Prostate gland (tissue), 2 donors: Measurements from ENCODE around the gene SND1. TPM values are rescaled to one million over a fixed set of nuclear protein-coding genes. Genes with fewer than 3 reads are reported as not detected.

Source experiments
- DNase-seq: peaks from one replicate; pipeline ENCODE4 v3.0.0-alpha.2; 2019; ENCODE audit warnings: low spot score
- H3K27ac ChIP-seq, 2 donors: fragments of 200-600 bp; sonication (generic); 2 replicates each; pipeline ENCODE4 v1.5.1; 2017 to 2019
- H3K27me3 ChIP-seq: fragments of 200-600 bp; sonication (generic); replicated peaks from 2 replicates; pipeline ENCODE4 v1.5.1; 2019; ENCODE audit not compliant: insufficient read depth
- H3K36me3 ChIP-seq, 2 donors: fragments of 200-600 bp; sonication (generic); 1 replicate in 1 of 2; 2 replicates in 1 of 2; pipeline versions ENCODE4 v1.5.1 to v1.8.1; 2017 to 2019
- H3K4me1 ChIP-seq: fragments of 200-600 bp; sonication (generic); replicated peaks from 2 replicates; pipeline ENCODE4 v1.5.1; 2019
- H3K4me3 ChIP-seq, 2 donors: fragments of 200-600 bp; sonication (generic); 2 replicates each; pipeline ENCODE4 v1.5.1; 2017 to 2019
- H3K9me3 ChIP-seq: fragments of 200-600 bp; sonication (generic); 2 replicates; pipeline ENCODE4 v1.5.1; 2017
- POLR2A ChIP-seq: fragments of 450-650 bp; IDR thresholded peaks from one replicate; pipeline ENCODE4 v1.6.1; 2016; ENCODE audit warnings: antibody characterized with exemption, mild to moderate bottlenecking
- POLR2AphosphoS5 ChIP-seq: sonication (generic); formaldehyde crosslinking; IDR thresholded peaks from one replicate; pipeline ENCODE4 v1.6.1; 2017; ENCODE audit warnings: antibody characterized with exemption
- WGBS: methylation state at CpG from one replicate; pipeline ENCODE4 v1.1.5; 2018; 5-methylcytosine and 5-hydroxymethylcytosine counted together
- intact Hi-C: fragments of 100-400 bp; cut with DNase I; formaldehyde crosslinking; loops from one replicate; pipeline ENCODE4 v1.14.2; 2022
- total RNA-seq, 2 donors: library from RNA; depleted of rRNA; stranded (reverse); fragments of >200 nt; gene quantifications; one replicate each; pipeline ENCODE4 v1.1.0, GENCODE V29; 2016
- TF ChIP-seq, protein P1 (sequence below), 4 experiments: fragments of 200-600 bp in 2 of 4; fragments of 450-650 bp in 2 of 4; sonication (generic) in 2 of 4; IDR thresholded peaks; 1 replicate in 3 of 4; 2 replicates in 1 of 4; pipeline ENCODE4 v1.5.1; 2016 to 2019; ENCODE audit warnings: antibody characterized with exemption in 4 of 4, mild to moderate bottlenecking in 2 of 4, moderate library complexity in 2 of 4

SND1 gene
- total RNA-seq, 2 donors from 2014 or later: 175 to 190 TPM

DNA sequence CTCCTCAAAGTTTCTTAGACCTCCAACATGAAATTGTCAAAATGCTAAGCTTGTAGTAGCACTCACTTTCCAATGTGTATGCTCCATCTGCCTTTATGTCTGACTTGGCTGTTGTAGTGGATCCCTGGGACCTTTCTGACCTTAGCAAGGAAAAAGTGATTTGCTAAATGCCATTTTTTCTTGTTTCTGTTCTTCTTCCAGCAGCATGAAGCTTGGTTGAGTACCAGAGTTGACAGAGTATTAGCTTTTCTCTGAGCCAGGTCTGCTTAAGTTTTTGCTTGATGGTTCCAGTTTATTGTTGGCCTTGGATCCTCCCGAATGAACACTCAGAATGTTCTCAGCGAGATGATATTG is 168.7 kb downstream of the SND1 start:
- WGBS: 77% methylated on average over 2 of the region's 2 CpGs
- no peak for DNase-seq
- intact Hi-C loops: no loop called here
- Histone ChIP-seq H3K4me1 (no peaks in the 10 kb centered on the region), H3K4me3 (no peak overlapping the region), H3K27me3 (no peaks in the 10 kb centered on the region), H3K27ac (no peak overlapping the region), H3K9me3 (no peaks in the 10 kb centered on the region), H3K36me3 (no peaks in the 10 kb centered on the region)
- TF ChIP-seq, protein P1, sequence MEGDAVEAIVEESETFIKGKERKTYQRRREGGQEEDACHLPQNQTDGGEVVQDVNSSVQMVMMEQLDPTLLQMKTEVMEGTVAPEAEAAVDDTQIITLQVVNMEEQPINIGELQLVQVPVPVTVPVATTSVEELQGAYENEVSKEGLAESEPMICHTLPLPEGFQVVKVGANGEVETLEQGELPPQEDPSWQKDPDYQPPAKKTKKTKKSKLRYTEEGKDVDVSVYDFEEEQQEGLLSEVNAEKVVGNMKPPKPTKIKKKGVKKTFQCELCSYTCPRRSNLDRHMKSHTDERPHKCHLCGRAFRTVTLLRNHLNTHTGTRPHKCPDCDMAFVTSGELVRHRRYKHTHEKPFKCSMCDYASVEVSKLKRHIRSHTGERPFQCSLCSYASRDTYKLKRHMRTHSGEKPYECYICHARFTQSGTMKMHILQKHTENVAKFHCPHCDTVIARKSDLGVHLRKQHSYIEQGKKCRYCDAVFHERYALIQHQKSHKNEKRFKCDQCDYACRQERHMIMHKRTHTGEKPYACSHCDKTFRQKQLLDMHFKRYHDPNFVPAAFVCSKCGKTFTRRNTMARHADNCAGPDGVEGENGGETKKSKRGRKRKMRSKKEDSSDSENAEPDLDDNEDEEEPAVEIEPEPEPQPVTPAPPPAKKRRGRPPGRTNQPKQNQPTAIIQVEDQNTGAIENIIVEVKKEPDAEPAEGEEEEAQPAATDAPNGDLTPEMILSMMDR (IDR thresholded peaks at IDR 0.05): no peak
- no peak for TF ChIP-seq POLR2AphosphoS5
- TF ChIP-seq POLR2A: no peak

DNA sequence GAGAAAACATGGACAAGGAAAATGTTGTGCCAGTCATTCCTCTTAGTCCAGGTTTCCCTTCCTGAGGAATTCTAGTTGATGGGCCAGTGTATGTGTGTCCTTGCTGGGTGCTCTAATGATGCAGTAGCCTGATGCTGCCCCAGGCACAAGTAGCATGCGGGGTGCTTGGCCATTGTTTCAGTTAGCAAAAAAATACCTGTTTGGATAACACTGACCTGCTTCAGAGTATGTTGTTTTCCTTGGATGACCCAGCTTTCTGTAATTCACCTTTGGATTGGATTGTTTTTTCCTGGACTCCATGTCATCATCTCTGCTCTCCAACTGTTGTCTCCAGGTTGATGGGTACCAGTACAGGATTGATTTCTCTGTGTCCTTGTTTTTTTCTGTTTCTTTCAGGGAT is 169.2 kb downstream of the SND1 start:
- intact Hi-C loops: no loop called here
- H3K36me3 ChIP-seq: no peaks in the 10 kb centered on the region
- TF ChIP-seq POLR2AphosphoS5 (no peak), POLR2A (no peak)
- TF ChIP-seq, protein P1 (IDR thresholded peaks at IDR 0.05): no peak
- H3K27ac ChIP-seq: no peak overlapping the region
- no peaks in the 10 kb centered on the region for H3K27me3 ChIP-seq
- H3K4me1 ChIP-seq: no peaks in the 10 kb centered on the region
- H3K9me3 ChIP-seq: no peaks in the 10 kb centered on the region
- 96% methylated on average over 1 of the region's 1 CpG for whole genome bisulfite sequencing
- H3K4me3 ChIP-seq: no peak overlapping the region
- DNase-seq: no peak

DNA sequence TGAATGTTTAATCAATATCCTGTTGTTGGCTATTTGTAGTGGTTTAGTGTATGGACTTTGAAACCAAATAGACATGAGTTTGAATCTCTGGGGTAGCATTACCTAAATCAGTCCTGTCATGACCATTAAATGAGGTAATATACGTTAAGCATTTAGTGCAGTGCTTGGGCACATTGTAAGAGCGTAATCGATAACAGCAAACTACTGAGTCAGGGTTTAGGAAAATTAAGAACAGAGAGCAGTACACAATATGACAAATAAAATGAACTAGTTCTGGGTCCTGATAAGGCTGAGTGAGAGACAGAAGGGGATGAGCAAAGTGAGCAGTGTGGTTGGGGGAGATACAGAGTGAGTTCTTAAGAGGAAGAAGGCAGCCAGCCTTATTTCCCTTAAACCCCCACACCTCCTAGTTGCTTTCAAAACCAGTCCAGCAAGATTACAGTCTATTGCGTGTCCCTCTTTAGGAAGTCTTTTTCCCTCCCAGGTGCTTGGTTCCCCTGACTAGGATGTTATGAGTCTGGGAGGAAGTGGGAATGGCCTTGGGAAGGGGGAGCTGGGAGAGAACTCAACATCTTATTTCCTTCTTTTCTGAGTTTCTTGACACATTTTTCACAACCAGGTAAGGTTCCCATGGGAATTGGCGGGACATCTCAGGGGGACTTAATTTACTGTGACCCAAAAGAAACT is 171.0 kb downstream of the SND1 start:
- H3K36me3 ChIP-seq: no peaks in the 10 kb centered on the region
- intact Hi-C loops: no loop called here
- H3K4me3 ChIP-seq: no peak overlapping the region
- no peaks in the 10 kb centered on the region for H3K27me3 ChIP-seq
- 82% methylated on average over 5 of the region's 5 CpGs for WGBS
- no peaks in the 10 kb centered on the region for H3K4me1 ChIP-seq
- no peak for TF ChIP-seq POLR2AphosphoS5
- TF ChIP-seq POLR2A: no peak
- TF ChIP-seq, protein P1 (IDR thresholded peaks at IDR 0.05): no peak
- no peaks in the 10 kb centered on the region for H3K9me3 ChIP-seq
- H3K27ac ChIP-seq: no peak overlapping the region
- no peak for DNase-seq

DNA sequence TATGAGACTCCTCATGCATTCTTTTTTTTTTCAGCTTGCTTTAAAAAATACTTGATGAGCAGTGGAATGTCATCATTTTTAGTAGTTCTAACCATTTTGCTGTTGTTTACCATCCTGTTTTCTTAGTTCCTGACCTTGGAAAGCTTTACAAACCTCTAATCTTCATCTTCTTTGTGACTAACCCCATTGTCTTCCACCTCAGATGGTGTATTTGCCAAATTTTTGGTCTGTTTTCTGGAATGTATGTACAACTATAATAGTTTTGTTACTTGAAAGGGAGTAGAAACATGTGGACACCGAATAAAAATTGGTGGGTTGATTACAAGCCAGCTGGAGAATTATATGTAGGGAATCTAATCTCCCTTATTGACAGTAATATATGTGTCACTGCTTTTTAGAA is 172.7 kb downstream of the SND1 start:
- no peak overlapping the region for H3K27ac ChIP-seq
- H3K36me3 ChIP-seq: no peaks in the 10 kb centered on the region
- no peaks in the 10 kb centered on the region for H3K27me3 ChIP-seq
- H3K4me3 ChIP-seq: no peak overlapping the region
- no peaks in the 10 kb centered on the region for H3K9me3 ChIP-seq
- intact Hi-C loops: no loop called here
- DNase-seq: no peak
- WGBS: 46% methylated on average over 1 of the region's 1 CpG
- TF ChIP-seq, protein P1 (IDR thresholded peaks at IDR 0.05): no peak
- no peak for TF ChIP-seq POLR2AphosphoS5
- TF ChIP-seq POLR2A: no peak
- H3K4me1 ChIP-seq: no peaks in the 10 kb centered on the region

DNA sequence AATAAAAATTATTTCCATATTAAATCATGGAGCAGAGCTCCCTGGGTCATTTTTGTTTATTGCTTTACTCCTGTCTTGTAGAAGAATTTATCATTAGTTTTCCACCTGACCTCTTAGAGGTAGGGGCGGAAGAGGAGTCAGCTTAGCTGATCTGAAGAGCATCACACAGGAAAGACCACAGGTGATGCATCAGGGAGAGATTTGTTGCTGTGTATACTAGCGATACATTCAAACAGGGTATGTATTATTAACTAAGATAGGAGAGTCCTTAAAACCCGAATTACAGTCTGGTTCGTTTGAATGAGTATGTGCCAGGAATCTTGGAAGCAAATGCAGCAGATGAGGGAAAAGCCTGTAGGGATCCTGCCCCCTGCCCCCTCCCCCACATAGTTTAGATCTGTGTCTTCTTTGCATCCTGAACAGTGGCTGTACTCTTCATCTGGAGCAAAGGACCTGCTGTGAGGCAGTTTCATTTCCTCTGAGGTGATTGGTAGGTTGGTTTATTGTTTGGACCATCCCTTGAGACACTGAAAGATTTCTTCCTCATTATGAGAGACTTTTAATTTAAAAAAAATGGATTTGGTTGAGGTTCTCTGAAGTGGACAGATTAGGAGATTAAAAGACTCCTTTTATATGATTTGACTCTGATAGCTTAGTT is 177.0 kb downstream of the SND1 start:
- 80% methylated on average over 4 of the region's 4 CpGs for WGBS
- Histone ChIP-seq H3K27me3 (no peaks in the 10 kb centered on the region), H3K9me3 (no peaks in the 10 kb centered on the region), H3K4me1 (no peaks in the 10 kb centered on the region), H3K27ac (no peak overlapping the region), H3K36me3 (no peaks in the 10 kb centered on the region), H3K4me3 (no peak overlapping the region)
- TF ChIP-seq POLR2A (no peak), POLR2AphosphoS5 (no peak)
- TF ChIP-seq, protein P1 (IDR thresholded peaks at IDR 0.05): no peak
- intact Hi-C loops: no loop called here
- DNase-seq: no peak
